K562 (cell line): ENCODE data around the gene GPATCH3. TPM values are rescaled to one million over a fixed set of nuclear protein-coding genes. Genes with fewer than 3 reads are reported as not detected.

Experiments used
- DMBX1 ChIP-seq: fragments of 250-450 bp; sonication (Bioruptor Pico); IDR thresholded peaks from 2 replicates; pipeline ENCODE4 v1.8.0; 2022; ENCODE audit warnings: inconsistent platforms, mild to moderate bottlenecking, moderate library complexity, borderline replicate concordance
- GTF2E2 ChIP-seq: fragments of 200-800 bp; sonication (Bioruptor generic); IDR thresholded peaks from 2 replicates; pipeline ENCODE4 v1.6.1; 2016; ENCODE audit warnings: missing genetic modification characterization, missing compliant biosample characterization
- HDAC2 ChIP-seq: fragments of 450-650 bp; IDR thresholded peaks from 2 replicates; pipeline ENCODE4 v1.6.1; 2016; ENCODE audit warnings: mild to moderate bottlenecking
- HNRNPH1 ChIP-seq: fragments of 200-400 bp; formaldehyde crosslinking; optimal IDR thresholded peaks from 2 replicates; pipeline ENCODE3; 2017; ENCODE audit warnings: low read depth, mild to moderate bottlenecking, low read length, moderate library complexity
- KAT7 ChIP-seq: sonication (generic); formaldehyde crosslinking; IDR thresholded peaks from 2 replicates; pipeline ENCODE4 v1.8.0; 2022; ENCODE audit warnings: missing genetic modification reagents, mild to moderate bottlenecking, borderline replicate concordance
- KDM5B ChIP-seq: fragments of 200-600 bp; sonication (generic); IDR thresholded peaks from 2 replicates; pipeline ENCODE4 v1.6.1; 2012; ENCODE audit warnings: low read depth, mild to moderate bottlenecking, moderate library complexity, low read length, control low read depth, inconsistent platforms; ENCODE audit not compliant: insufficient replicate concordance
- MECOM ChIP-seq: fragments of 250-450 bp; sonication (Bioruptor Pico); IDR thresholded peaks from 2 replicates; pipeline ENCODE4 v1.8.0; 2022; ENCODE audit warnings: inconsistent platforms
- PHF8 ChIP-seq: fragments of 200-600 bp; sonication (generic); IDR thresholded peaks from 2 replicates; pipeline ENCODE4 v1.6.1; 2012; ENCODE audit warnings: mixed run types, mild to moderate bottlenecking, inconsistent platforms, low read length, moderate library complexity, borderline replicate concordance
- TCFL5 ChIP-seq: fragments of 250-450 bp; sonication (Bioruptor Pico); conservative IDR thresholded peaks from 2 replicates; pipeline ENCODE4 v1.6.1; 2021; ENCODE audit warnings: mild to moderate bottlenecking, moderate library complexity, matching md5 sums
- ZBTB17 ChIP-seq: fragments of 450-650 bp; formaldehyde crosslinking; IDR thresholded peaks from 2 replicates; pipeline ENCODE4 v1.4.0; 2020; ENCODE audit warnings: mild to moderate bottlenecking
- ZNF324 ChIP-seq: fragments of 250-450 bp; sonication (Bioruptor Pico); IDR thresholded peaks from 2 replicates; pipeline ENCODE4 v1.4.0; 2020; ENCODE audit warnings: mild to moderate bottlenecking
- ZNF551 ChIP-seq: fragments of 250-450 bp; sonication (Bioruptor Pico); IDR thresholded peaks from 2 replicates; pipeline ENCODE4 v1.5.0; 2021; ENCODE audit warnings: mild to moderate bottlenecking, moderate library complexity
- polyA plus RNA-seq, 8 experiments: library from polyadenylated mRNA; depleted of rRNA in 4 of 8; stranded (reverse) in 5 of 8; unstranded in 3 of 8; fragments of >200 nt; fragmentation: Nextera tagmentation in 2 of 8; fragmentation: Illumina TruSeq in 1 of 8; extraction: Ambion mirVana in 2 of 8; extraction: Trizol in 1 of 8; gene quantifications; 2 replicates each; pipeline versions ENCODE4 v1.2.1 to v1.2.3, GENCODE V29; 2011 to 2014; ENCODE audit warnings: inconsistent platforms in 1 of 8, missing spikeins in 1 of 8
- total RNA-seq, 7 experiments: library from RNA; depleted of rRNA in 6 of 7; stranded (reverse); fragments of >200 nt in 6 of 7; fragmentation: Illumina TruSeq in 2 of 7; extraction: Trizol in 2 of 7; gene quantifications; 2 replicates each; pipeline versions ENCODE4 v1.2.1 to v1.2.3, GENCODE V29; 2011 to 2021; ENCODE audit warnings: low replicate concordance in 1 of 7
- TF ChIP-seq, protein P1 (sequence below), 3 experiments: fragments of 200-800 bp in 1 of 3; fragments of 250-450 bp in 1 of 3; fragments of 450-650 bp in 1 of 3; sonication (Bioruptor Pico) in 1 of 3; sonication (Bioruptor generic) in 1 of 3; formaldehyde crosslinking in 1 of 3; IDR thresholded peaks; 2 replicates each; pipeline versions ENCODE4 v1.6.1 to v1.8.0; 2016 to 2022; ENCODE audit warnings: mild to moderate bottlenecking in 2 of 3, missing genetic modification characterization in 2 of 3, missing compliant biosample characterization in 1 of 3, moderate library complexity in 1 of 3
- TF ChIP-seq, protein P2 (sequence below): sonication (generic); formaldehyde crosslinking; IDR thresholded peaks from 2 replicates; pipeline ENCODE4 v1.8.0; 2022; ENCODE audit warnings: missing genetic modification reagents, mild to moderate bottlenecking, moderate library complexity, borderline replicate concordance
- TF ChIP-seq, protein P3 (sequence below): fragments of 450-650 bp; formaldehyde crosslinking; IDR thresholded peaks from 2 replicates; pipeline ENCODE4 v1.4.0; 2022; ENCODE audit warnings: mild to moderate bottlenecking, moderate library complexity
- TF ChIP-seq, protein P4 (sequence below): fragments of 200-800 bp; sonication (Bioruptor generic); IDR thresholded peaks from 2 replicates; pipeline ENCODE4 v1.6.1; 2017; ENCODE audit warnings: missing genetic modification characterization, missing compliant biosample characterization
- TF ChIP-seq, protein P5 (sequence below): sonication (generic); formaldehyde crosslinking; IDR thresholded peaks from 2 replicates; pipeline ENCODE4 v1.8.0; 2022; ENCODE audit warnings: missing genetic modification reagents, mild to moderate bottlenecking, borderline replicate concordance

GPATCH3 gene
- total and polyA plus RNA-seq, 9 of the 15 experiments (the other 6 are each of a cell fraction or from before 2014, with no cell fraction given), result 1.6 to 23.0 (median 13.3) TPM

DNA sequence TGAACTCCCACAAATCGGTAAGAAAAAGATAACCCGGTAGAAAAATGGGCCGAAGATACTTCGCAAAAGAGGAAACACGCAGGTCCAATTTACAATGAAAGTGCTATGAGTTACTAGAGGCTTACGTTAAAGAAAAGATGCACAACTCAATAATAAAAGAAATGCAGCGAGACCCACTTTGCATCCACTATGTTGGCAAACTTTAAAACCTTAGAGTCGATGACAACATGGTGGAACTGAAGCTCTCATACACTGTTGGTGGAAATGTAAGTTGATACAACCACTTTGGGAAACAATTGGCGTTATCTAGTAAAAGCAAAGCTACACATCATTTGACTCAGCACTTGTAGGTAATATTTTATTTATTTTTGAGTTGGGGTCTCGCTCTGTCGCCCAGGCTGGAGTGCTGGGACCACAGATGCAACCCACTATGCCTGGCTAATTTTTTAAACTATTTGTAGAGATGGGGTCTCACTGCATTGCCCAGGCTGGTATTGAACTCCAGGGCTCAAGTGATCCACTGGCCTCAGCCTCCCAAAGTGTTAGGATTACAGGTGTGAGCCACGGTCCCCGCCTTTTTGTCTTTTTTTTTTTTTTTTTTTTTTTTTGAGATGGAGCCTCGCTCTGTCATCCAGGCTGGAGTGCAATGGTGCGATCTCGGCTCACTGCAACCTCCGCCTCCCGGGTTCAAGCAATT is 696 bp upstream of the GPATCH3 start (continued):
- peak; percentile 43 for TF ChIP-seq MECOM
- TF ChIP-seq KAT7 (CRISPR knock-in tag), result 0 out of 2 replicates have a peak, but pooled peaks have one; percentile 55
- TF ChIP-seq HDAC2, result no peak
- TF ChIP-seq DMBX1 (CRISPR knock-in tag), result no peak
- no peak for TF ChIP-seq KDM5B
- TF ChIP-seq PHF8, result no peak
- TF ChIP-seq, protein P1, sequence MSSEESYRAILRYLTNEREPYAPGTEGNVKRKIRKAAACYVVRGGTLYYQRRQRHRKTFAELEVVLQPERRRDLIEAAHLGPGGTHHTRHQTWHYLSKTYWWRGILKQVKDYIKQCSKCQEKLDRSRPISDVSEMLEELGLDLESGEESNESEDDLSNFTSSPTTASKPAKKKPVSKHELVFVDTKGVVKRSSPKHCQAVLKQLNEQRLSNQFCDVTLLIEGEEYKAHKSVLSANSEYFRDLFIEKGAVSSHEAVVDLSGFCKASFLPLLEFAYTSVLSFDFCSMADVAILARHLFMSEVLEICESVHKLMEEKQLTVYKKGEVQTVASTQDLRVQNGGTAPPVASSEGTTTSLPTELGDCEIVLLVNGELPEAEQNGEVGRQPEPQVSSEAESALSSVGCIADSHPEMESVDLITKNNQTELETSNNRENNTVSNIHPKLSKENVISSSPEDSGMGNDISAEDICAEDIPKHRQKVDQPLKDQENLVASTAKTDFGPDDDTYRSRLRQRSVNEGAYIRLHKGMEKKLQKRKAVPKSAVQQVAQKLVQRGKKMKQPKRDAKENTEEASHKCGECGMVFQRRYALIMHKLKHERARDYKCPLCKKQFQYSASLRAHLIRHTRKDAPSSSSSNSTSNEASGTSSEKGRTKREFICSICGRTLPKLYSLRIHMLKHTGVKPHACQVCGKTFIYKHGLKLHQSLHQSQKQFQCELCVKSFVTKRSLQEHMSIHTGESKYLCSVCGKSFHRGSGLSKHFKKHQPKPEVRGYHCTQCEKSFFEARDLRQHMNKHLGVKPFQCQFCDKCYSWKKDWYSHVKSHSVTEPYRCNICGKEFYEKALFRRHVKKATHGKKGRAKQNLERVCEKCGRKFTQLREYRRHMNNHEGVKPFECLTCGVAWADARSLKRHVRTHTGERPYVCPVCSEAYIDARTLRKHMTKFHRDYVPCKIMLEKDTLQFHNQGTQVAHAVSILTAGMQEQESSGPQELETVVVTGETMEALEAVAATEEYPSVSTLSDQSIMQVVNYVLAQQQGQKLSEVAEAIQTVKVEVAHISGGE (CRISPR knock-in tag; IDR thresholded peaks at IDR 0.05), result peak in 1 of 3 experiments; percentile 44; a peak in 2 of 6 replicates
- no peak; the same call in 1 of the 2 replicates for TF ChIP-seq GTF2E2 (tag)
- TF ChIP-seq, protein P2, sequence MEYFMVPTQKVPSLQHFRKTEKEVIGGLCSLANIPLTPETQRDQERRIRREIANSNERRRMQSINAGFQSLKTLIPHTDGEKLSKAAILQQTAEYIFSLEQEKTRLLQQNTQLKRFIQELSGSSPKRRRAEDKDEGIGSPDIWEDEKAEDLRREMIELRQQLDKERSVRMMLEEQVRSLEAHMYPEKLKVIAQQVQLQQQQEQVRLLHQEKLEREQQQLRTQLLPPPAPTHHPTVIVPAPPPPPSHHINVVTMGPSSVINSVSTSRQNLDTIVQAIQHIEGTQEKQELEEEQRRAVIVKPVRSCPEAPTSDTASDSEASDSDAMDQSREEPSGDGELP (CRISPR knock-in tag), result no peak
- TF ChIP-seq, protein P3, sequence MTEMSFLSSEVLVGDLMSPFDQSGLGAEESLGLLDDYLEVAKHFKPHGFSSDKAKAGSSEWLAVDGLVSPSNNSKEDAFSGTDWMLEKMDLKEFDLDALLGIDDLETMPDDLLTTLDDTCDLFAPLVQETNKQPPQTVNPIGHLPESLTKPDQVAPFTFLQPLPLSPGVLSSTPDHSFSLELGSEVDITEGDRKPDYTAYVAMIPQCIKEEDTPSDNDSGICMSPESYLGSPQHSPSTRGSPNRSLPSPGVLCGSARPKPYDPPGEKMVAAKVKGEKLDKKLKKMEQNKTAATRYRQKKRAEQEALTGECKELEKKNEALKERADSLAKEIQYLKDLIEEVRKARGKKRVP (CRISPR knock-in tag), result peak; percentile 52; the same call in 1 of the 2 replicates
- peak; percentile 21; the same call in 1 of the 2 replicates for TF ChIP-seq ZBTB17 (CRISPR knock-in tag)
- TF ChIP-seq ZNF324, result no peak
- TF ChIP-seq, protein P4, sequence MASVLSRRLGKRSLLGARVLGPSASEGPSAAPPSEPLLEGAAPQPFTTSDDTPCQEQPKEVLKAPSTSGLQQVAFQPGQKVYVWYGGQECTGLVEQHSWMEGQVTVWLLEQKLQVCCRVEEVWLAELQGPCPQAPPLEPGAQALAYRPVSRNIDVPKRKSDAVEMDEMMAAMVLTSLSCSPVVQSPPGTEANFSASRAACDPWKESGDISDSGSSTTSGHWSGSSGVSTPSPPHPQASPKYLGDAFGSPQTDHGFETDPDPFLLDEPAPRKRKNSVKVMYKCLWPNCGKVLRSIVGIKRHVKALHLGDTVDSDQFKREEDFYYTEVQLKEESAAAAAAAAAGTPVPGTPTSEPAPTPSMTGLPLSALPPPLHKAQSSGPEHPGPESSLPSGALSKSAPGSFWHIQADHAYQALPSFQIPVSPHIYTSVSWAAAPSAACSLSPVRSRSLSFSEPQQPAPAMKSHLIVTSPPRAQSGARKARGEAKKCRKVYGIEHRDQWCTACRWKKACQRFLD (CRISPR knock-in tag), result no peak
- TF ChIP-seq, protein P5, sequence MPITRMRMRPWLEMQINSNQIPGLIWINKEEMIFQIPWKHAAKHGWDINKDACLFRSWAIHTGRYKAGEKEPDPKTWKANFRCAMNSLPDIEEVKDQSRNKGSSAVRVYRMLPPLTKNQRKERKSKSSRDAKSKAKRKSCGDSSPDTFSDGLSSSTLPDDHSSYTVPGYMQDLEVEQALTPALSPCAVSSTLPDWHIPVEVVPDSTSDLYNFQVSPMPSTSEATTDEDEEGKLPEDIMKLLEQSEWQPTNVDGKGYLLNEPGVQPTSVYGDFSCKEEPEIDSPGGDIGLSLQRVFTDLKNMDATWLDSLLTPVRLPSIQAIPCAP (CRISPR knock-in tag), result no peak
- peak; percentile 75; the same call in 1 of the 2 replicates for TF ChIP-seq ZNF551
- no peak for TF ChIP-seq HNRNPH1
- TF ChIP-seq TCFL5 (CRISPR knock-in tag), result no peak
